Measurements from ENCODE around the gene UBA6. TPM values are rescaled to one million over a fixed set of nuclear protein-coding genes. Genes with fewer than 3 reads are reported as not detected.

Gene UBA6
- total RNA-seq, 1 experiment from 2014 or later = 59.4 TPM

GRCh38 chr4:67713529-67714247 is 12.7 kb upstream of the UBA6 start:
- H3K4me3 ChIP-seq (ENCODE audit: low read depth in 2 of 2, low read length in 2 of 2) = no peak overlapping the region
- in situ Hi-C loops (cut with HindIII; ENCODE audit: low pct_unique_long_range_greater_than_20kb, low sequenced_read_pairs) = no loop called here
- H3K27ac ChIP-seq (ENCODE audit: low read length) = no peak overlapping the region
- no TSS peak for BruUV-seq (replicated peaks)
- ChIA-PET POLR2A (no interaction called here), CTCF (no interaction called here)
- DNase-seq (ENCODE audit: low read depth, low spot score) (no peak), ATAC-seq (peak; percentile 45; the same call in 1 of the 2 replicates)
- no peaks in the 10 kb centered on the region; the same call in 1 of the 2 replicates for H3K4me1 ChIP-seq (ENCODE audit: control insufficient read depth, insufficient read depth, low read length)
- H3K36me3 ChIP-seq (ENCODE audit: control insufficient read depth, insufficient read depth, low read length) = no peaks in the 10 kb centered on the region
- TF ChIP-seq TCF7L2 (IDR thresholded peaks at IDR 0.05; ENCODE audit: low read depth, low read length) (no peak), SIN3A (IDR thresholded peaks at IDR 0.05; ENCODE audit: borderline replicate concordance, insufficient read depth, low read depth, low read length) (no peak), POLR2AphosphoS5 (IDR thresholded peaks at IDR 0.05; ENCODE audit: low read depth, low read length) (no peak)
- TF ChIP-seq, protein P1, sequence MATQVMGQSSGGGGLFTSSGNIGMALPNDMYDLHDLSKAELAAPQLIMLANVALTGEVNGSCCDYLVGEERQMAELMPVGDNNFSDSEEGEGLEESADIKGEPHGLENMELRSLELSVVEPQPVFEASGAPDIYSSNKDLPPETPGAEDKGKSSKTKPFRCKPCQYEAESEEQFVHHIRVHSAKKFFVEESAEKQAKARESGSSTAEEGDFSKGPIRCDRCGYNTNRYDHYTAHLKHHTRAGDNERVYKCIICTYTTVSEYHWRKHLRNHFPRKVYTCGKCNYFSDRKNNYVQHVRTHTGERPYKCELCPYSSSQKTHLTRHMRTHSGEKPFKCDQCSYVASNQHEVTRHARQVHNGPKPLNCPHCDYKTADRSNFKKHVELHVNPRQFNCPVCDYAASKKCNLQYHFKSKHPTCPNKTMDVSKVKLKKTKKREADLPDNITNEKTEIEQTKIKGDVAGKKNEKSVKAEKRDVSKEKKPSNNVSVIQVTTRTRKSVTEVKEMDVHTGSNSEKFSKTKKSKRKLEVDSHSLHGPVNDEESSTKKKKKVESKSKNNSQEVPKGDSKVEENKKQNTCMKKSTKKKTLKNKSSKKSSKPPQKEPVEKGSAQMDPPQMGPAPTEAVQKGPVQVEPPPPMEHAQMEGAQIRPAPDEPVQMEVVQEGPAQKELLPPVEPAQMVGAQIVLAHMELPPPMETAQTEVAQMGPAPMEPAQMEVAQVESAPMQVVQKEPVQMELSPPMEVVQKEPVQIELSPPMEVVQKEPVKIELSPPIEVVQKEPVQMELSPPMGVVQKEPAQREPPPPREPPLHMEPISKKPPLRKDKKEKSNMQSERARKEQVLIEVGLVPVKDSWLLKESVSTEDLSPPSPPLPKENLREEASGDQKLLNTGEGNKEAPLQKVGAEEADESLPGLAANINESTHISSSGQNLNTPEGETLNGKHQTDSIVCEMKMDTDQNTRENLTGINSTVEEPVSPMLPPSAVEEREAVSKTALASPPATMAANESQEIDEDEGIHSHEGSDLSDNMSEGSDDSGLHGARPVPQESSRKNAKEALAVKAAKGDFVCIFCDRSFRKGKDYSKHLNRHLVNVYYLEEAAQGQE (IDR thresholded peaks at IDR 0.05; ENCODE audit: insufficient read depth in 1 of 2, low read depth in 2 of 2, low read length in 1 of 2) = no peak
- TF ChIP-seq, protein P2, sequence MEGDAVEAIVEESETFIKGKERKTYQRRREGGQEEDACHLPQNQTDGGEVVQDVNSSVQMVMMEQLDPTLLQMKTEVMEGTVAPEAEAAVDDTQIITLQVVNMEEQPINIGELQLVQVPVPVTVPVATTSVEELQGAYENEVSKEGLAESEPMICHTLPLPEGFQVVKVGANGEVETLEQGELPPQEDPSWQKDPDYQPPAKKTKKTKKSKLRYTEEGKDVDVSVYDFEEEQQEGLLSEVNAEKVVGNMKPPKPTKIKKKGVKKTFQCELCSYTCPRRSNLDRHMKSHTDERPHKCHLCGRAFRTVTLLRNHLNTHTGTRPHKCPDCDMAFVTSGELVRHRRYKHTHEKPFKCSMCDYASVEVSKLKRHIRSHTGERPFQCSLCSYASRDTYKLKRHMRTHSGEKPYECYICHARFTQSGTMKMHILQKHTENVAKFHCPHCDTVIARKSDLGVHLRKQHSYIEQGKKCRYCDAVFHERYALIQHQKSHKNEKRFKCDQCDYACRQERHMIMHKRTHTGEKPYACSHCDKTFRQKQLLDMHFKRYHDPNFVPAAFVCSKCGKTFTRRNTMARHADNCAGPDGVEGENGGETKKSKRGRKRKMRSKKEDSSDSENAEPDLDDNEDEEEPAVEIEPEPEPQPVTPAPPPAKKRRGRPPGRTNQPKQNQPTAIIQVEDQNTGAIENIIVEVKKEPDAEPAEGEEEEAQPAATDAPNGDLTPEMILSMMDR (IDR thresholded peaks at IDR 0.05) = no peak
- intact Hi-C loops (cut with micrococcal nuclease; ENCODE audit: unreplicated experiment) = no loop called here
- no peaks in the 10 kb centered on the region for H3K9me3 ChIP-seq (ENCODE audit: control insufficient read depth, insufficient read depth, low read depth, low read length)
- no peaks in the 10 kb centered on the region for H3K27me3 ChIP-seq (ENCODE audit: control insufficient read depth, insufficient read depth, low read length)

DNA sequence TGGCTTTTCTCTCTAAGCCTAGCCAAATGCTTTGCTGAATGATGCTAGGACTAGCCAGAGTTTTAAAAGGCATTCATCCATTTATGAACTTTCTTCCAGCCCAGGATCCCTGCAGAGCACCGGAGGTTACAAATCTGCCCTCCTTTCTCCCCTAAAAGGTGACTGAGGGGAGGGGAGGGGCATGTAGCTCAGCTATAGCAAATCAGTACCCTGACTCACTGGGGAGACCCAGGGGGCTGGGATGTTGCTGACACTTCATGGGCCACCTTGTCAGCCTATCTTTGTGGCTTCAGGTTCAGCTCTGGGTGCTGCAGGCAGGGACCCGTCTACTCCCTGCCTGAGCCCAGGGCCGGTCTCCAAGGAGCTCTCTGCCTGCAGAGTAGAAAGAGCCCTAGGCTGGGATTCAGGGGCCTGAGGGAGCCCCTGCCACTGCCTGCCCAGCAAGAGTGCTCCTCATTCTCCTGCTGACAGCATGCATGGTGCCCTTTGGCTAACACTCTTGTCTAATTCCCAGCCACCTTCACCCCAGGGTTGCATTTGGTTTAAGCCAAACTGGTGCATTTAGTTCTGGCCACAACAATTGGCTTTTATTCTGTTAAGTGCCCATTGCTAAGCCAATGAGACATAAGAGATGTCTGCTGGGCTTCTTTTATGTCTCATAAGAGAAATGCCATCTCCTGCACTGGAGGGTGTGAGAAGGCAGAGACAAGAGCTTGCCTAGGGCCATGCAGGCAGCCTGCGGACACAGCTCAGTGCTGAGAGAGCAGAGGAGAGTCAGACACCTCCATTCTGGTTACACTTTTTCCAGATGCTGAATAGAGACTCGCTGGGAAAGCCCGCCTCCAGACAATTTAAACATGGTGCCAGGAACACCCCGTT is 11.9 kb upstream of the UBA6 start:
- TF ChIP-seq, protein P2 (IDR thresholded peaks at IDR 0.05) = no peak
- TF ChIP-seq SIN3A (IDR thresholded peaks at IDR 0.05; ENCODE audit: borderline replicate concordance, insufficient read depth, low read depth, low read length) (no peak), TCF7L2 (IDR thresholded peaks at IDR 0.05; ENCODE audit: low read depth, low read length) (no peak), POLR2AphosphoS5 (IDR thresholded peaks at IDR 0.05; ENCODE audit: low read depth, low read length) (no peak)
- TF ChIP-seq, protein P1 (IDR thresholded peaks at IDR 0.05; ENCODE audit: insufficient read depth in 1 of 2, low read depth in 2 of 2, low read length in 1 of 2) = no peak
- Histone ChIP-seq H3K27ac (ENCODE audit: low read length) (no peak overlapping the region), H3K9me3 (ENCODE audit: control insufficient read depth, insufficient read depth, low read depth, low read length) (no peaks in the 10 kb centered on the region), H3K36me3 (ENCODE audit: control insufficient read depth, insufficient read depth, low read length) (no peaks in the 10 kb centered on the region), H3K27me3 (ENCODE audit: control insufficient read depth, insufficient read depth, low read length) (no peaks in the 10 kb centered on the region), H3K4me3 (ENCODE audit: low read depth in 2 of 2, low read length in 2 of 2) (no peak overlapping the region), H3K4me1 (ENCODE audit: control insufficient read depth, insufficient read depth, low read length) (no peaks in the 10 kb centered on the region; the same call in 1 of the 2 replicates)
- ChIA-PET POLR2A (no interaction called here), CTCF (no interaction called here)
- no TSS peak for BruUV-seq (replicated peaks)
- in situ Hi-C loops (cut with HindIII; ENCODE audit: low pct_unique_long_range_greater_than_20kb, low sequenced_read_pairs) (no loop called here), intact Hi-C loops (cut with micrococcal nuclease; ENCODE audit: unreplicated experiment) (no loop called here)
- ATAC-seq (peak; percentile 34; the same call in 1 of the 2 replicates), DNase-seq (ENCODE audit: low read depth, low spot score) (no peak)
